DMS53 (cell line): Measurements from ENCODE around the gene SNX32.
"Not testable (repeated sequence)": the region's sequence is repeated elsewhere in the genome, so short reads cannot be mapped to it uniquely, and the experiment has no call there.

Source experiments
- DNase-seq: peaks from one replicate; lab custom pipeline; 2025; lab: John Stamatoyannopoulos, UW

SNX32 gene

GRCh38 chr11:65826984-65827735, 6.6 kb upstream of the SNX32 start:
- DNase-seq: no peak

- DNase-seq: no peak
Measured at GRCh38 chr11:65829459-65829858, 4.3 kb upstream of the SNX32 start.

GRCh38 chr11:65832231-65832630, 1.5 kb upstream of the SNX32 start:
- not testable (repeated sequence) for DNase-seq

- DNase-seq: no peak
Measured at GRCh38 chr11:65834202-65834601, 439 bp downstream of the SNX32 start.

GRCh38 chr11:65842144-65842543, 8.4 kb downstream of the SNX32 start:
- DNase-seq: no peak

- no peak for DNase-seq
Measured at GRCh38 chr11:65843811-65844210, 10.0 kb downstream of the SNX32 start.

- no peak for DNase-seq
Measured at GRCh38 chr11:65844231-65844872, 10.6 kb downstream of the SNX32 start.

GRCh38 chr11:65847746-65848145, 14.0 kb downstream of the SNX32 start:
- DNase-seq: no peak

GRCh38 chr11:65848693-65849092, 14.9 kb downstream of the SNX32 start:
- not testable (repeated sequence) for DNase-seq

- DNase-seq: no peak
Measured at GRCh38 chr11:65849366-65849765, 15.6 kb downstream of the SNX32 start.

GRCh38 chr11:65849771-65850216, 16.0 kb downstream of the SNX32 start:
- DNase-seq: no peak

GRCh38 chr11:65850217-65851082, 16.7 kb downstream of the SNX32 start:
- peak; percentile 49 for DNase-seq

GRCh38 chr11:65851083-65851579, 17.4 kb downstream of the SNX32 start:
- peak; percentile 63 for DNase-seq

GRCh38 chr11:65851811-65852507, 18.2 kb downstream of the SNX32 start:
- DNase-seq: peak; percentile 50

- DNase-seq: peak; percentile 60
Measured at GRCh38 chr11:65852508-65853245, 18.9 kb downstream of the SNX32 start.

GRCh38 chr11:65853246-65853979, 19.6 kb downstream of the SNX32 start:
- DNase-seq: no peak

GRCh38 chr11:65854161-65854592, 20.4 kb downstream of the SNX32 start:
- DNase-seq: no peak

GRCh38 chr11:65854852-65855837, 21.4 kb downstream of the SNX32 start:
- no peak for DNase-seq

GRCh38 chr11:65855927-65856363, 22.2 kb downstream of the SNX32 start:
- no peak for DNase-seq
